ENCODE data around the gene TSFM.

DNA sequence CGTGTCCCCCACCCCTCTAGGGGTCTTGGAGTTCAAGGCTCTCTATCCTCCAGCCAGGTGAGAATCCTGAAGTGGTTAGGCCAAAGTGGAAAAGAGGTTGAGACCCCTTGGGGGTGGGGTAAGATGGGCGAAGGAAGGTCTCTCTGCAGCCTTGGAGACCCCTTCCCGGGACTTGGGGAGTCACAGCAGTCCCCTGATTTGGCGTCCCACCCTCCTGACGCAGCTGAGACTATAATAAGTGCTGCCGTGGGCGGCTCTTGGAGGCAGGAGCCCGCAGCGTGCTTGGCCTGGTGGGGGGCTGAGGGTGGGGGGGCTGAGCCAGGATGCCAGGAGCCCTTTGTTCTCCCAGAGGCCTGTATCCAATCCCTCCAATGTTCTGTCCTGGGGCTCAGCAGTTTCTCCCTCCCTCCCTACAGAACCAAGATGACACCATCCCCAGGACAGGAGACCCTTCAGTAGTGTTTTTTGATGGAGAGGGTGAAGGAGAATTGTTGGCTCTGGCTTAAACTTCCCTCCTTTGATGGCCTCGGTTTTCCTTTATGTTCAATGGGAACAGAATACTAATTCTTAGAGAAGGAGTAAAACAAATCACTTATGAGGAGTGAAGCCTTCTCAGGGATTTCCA is 42.6 kb upstream of the TSFM start:
- TF ChIP-seq, protein P1, sequence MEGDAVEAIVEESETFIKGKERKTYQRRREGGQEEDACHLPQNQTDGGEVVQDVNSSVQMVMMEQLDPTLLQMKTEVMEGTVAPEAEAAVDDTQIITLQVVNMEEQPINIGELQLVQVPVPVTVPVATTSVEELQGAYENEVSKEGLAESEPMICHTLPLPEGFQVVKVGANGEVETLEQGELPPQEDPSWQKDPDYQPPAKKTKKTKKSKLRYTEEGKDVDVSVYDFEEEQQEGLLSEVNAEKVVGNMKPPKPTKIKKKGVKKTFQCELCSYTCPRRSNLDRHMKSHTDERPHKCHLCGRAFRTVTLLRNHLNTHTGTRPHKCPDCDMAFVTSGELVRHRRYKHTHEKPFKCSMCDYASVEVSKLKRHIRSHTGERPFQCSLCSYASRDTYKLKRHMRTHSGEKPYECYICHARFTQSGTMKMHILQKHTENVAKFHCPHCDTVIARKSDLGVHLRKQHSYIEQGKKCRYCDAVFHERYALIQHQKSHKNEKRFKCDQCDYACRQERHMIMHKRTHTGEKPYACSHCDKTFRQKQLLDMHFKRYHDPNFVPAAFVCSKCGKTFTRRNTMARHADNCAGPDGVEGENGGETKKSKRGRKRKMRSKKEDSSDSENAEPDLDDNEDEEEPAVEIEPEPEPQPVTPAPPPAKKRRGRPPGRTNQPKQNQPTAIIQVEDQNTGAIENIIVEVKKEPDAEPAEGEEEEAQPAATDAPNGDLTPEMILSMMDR (IDR thresholded peaks at IDR 0.05): no peak
- TF ChIP-seq POLR2A (IDR thresholded peaks at IDR 0.05) (no peak), POLR2AphosphoS5 (IDR thresholded peaks at IDR 0.05) (no peak)
